Spleen (tissue), 7 donors: Measurements from ENCODE around the gene IBA57.

Experiments
- CTCF ChIP-seq, 11 experiments: fragments of 200-600 bp in 7 of 11; fragments of 450-650 bp in 4 of 11; sonication (generic) in 4 of 11; IDR thresholded peaks in 8 of 11; conservative IDR thresholded peaks in 3 of 11; 1 replicate in 7 of 11; 2 replicates in 4 of 11; pipeline versions ENCODE4 v1.4.0 to v1.8.0; 2016 to 2021; ENCODE audit warnings: antibody characterized with exemption in 11 of 11, inconsistent platforms in 4 of 11, mild to moderate bottlenecking in 1 of 11
- POLR2AphosphoS5 ChIP-seq, 3 donors: sonication (generic); formaldehyde crosslinking; IDR thresholded peaks; one replicate each; pipeline ENCODE4 v1.5.1; 2017; ENCODE audit warnings: antibody characterized with exemption in 3 of 3
- donor health status: DM: no; HTN: no; CAD: no; lungs with moderate emphysema.
- donor health status: DM: no; HTN: no; CAD: no.
- donor health status: DM: no; HTN: no; CAD: no.

- no peak for TF ChIP-seq CTCF (IDR thresholded peaks at IDR 0.05 in 8 of 11, conservative IDR thresholded peaks at IDR 0.05 in 3 of 11)
- peak in 1 of 3 donors; percentile 5 for TF ChIP-seq POLR2AphosphoS5 (IDR thresholded peaks at IDR 0.05)
These were observed 46.2 kb downstream of the IBA57 start for GRCh38 chr1:228211531-228212414.
